Inflammatory macrophage treated with lipopolysaccharide for 4 hours (primary cell): ENCODE measurements around the gene TXLNG.
A peak's percentile ranks its signal among the peaks of the same experiment; 100 is the strongest.

Experiments used
- DNase-seq: peaks from one replicate; pipeline ENCODE4 v3.0.0-alpha.2; 2020

TXLNG gene

GRCh38 chrX:16785247-16786138, 773 bp upstream of the TXLNG start:
- DNase-seq: no peak

DNA sequence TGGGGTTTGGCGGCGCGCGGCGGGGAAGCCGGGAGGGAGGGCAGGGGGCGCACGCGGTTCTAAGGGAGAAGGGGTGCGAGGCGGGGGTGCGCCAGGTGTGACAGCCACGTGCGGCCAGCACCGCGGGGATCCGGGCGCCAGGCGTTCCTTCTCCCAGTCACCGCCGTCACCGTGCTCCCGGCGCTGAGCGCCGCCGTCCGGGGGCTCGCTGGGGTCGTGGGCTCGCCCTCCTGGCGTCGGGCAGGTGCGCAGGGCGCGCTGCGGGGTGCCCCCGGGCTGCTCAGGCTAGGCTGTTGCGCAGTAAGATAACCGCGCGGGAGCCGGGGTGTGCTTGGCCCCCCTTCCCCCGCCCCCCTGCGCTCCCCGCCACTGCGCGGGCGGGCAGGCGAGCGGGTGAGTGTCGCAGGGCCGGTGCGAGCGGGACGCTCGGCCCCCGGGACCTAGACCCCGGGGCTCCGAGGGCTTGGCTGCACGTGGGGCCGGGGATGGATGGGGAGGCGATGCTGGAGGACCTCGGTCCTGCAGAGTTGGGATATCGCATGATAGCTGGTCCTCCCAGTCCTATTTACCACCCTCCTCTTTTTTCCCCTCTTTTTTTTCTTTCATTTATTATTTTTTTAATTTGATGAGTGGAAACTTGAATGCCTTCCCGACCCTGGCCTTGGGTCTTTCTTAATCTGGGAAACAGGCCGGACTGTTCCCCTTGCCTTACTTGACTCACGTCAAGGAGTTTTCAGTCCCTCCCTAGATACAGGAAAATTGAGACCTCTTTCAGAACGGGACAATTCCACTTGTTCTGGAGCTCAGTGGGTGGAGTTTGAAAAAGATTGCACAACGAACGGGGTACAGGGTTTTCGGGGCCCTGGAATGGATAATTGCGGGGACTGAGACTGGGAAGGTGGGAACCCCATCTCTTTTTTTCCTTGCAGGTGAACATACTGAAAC, 797 bp downstream of the TXLNG start:
- no peak for DNase-seq

DNA sequence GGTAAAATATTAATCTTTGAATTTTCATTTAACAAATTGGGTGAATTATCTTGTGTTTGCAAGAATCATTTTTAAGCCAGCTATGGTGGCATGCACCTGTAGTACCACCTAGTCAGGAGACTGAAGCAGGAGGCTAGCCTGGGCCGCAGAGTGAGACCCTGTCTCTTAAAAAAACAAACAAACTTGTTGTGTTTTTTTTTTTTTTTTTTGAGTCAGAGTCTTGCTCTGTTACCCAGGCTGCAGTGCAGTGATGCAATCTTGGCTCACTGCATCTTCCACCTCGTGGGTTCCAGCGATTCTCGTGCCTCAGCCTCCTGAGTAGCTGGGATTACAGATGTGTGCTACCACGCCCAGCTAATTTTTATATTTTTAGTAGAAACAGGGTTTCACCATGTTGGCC, 2.2 kb downstream of the TXLNG start:
- no peak for DNase-seq

DNA sequence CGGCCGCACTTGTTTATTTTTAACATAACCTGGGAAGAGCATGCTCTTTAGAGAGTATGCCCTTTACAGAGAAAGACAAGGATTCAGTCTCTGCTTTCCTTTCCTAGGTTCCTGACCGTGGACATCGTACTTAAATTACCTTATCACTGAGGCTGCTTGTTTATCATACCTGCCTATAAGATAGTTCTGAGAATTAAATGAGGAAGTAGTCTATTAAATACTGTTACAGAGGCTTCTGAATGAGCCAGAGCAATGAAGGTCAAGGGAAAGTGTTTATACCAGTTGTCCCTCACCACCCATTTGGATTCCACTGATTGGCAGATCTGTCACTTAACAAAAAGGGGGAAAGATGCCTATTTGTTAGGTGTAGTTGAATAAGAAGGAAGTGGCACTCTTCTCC, 10.0 kb downstream of the TXLNG start:
- DNase-seq: no peak

DNA sequence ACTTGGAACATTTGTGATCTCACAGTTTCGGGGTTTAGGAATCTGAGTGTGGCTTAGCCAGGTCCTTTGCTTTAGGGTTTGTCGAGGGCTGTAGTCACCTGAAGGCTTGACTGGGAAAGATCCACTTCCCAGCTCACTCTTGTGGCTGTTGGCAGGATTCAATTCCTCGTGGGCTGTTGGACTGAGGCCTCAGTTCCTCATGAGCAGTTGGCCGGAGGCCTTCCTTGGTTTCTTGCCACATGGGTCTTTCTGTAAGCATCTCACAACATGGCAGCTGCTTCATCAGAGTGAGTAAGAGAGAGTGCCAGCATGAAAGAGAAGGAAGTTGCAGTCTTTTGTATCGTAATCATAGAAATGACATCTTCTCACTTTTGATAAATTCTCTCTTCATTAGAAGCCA, 11.1 kb downstream of the TXLNG start:
- DNase-seq: peak; percentile 61

GRCh38 chrX:16797841-16798240, 11.6 kb downstream of the TXLNG start:
- DNase-seq: no peak

DNA sequence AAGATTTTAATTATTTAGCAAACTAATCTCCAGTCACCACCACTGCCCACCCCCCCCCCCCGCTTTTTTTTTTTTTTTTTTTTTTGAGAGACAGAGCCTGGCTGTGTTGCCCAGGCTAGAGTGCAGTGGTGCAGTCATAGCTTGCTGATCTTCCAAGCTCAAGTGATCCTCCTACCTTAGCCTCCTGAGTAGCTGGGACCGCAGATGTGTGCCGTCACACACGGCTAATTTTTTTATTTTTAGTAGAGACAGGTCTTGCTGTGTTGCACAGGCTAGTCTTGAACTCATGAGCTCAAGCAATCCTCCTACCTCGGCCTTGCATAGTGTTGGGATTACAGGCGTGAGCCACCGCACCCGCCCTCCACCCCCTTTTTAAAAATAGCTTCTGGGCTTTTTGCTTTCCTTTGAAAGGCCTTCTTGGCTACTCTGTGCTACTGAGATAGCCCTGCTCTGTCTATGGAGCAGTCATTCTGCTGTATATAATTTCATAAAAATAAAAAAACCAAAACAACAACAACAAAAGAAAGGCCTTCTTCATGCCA, 18.7 kb downstream of the TXLNG start:
- no peak for DNase-seq

- DNase-seq: peak; percentile 22
Measured at GRCh38 chrX:16807548-16807947, 21.3 kb downstream of the TXLNG start.

- DNase-seq: peak; percentile 59
Measured at GRCh38 chrX:16807976-16808542, 21.8 kb downstream of the TXLNG start.

DNA sequence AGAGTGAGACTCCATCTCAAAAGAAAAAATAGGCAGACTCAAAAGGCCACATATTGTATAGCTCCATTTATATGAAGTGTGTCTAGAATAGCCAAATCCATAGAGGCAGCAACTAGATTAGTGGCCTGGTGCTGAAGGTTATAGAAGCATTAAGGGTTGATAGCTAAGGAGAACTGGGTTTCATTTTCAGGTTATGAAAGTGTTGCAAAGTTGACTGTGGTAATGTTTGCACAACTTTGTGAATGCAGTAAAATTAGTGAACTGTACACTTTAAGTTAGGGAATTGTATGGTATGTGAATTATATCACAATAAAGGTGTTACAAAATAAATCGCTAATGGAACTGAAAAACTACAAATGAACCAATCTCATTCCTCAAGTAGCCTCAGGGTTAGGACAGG, 28.3 kb downstream of the TXLNG start:
- peak; percentile 53 for DNase-seq

DNA sequence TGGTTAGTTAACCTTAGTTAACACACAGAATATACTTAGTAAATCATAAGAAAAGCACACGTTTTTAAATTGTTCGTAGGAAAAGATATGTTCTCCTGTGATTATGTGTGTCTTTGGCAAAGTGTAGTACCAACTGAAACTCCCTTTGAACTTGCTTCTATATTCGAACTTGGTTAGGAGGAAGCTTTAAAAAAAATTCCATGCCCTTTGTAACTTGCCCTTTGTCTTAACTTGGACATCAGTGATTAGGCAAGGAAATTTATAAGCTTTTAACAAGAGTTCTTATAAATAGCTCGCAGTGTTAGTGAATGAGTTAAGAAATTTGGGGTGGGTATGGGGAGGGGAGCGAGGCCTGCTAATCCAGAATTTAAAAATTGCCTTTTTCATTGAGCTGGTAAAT, 33.4 kb downstream of the TXLNG start:
- DNase-seq: no peak

- DNase-seq: no peak
Measured at GRCh38 chrX:16822723-16823122, 36.5 kb downstream of the TXLNG start.

DNA sequence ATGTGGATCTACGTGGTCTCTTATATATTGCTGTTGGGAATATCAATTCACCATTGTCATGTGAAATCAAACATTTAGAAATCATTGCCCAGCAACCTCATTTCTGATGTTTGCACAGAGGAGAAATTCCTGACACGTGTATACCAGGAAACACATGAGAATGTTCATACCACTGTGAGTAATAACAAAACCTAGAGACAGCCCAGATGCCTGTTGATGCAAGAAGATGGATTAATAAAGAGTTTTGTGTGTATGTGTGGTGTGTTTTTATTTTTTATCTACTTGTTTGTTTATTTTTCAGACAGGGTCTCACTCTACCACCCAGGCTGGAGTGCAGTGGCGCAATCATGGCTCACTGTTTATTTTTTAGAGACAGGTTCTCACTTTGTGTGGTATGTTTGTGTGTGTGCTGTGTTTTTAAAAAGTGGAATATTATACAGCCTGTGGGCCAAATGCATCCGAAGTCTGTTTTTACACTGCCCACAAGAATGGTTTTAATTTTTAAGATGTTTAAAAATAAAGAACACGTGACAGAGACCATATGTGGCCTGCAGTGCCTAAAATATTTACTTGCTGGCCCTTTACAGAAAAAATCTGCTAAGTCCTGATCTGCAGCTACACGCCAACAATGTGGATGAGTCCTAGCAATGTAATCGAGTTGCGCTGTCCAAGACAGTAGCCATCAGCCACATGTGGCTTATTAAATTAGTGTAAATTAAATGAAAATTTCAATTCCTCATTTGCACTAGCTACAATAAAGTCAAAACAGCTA, 39.2 kb downstream of the TXLNG start:
- peak; percentile 5 for DNase-seq

GRCh38 chrX:16826207-16826606, 39.9 kb downstream of the TXLNG start:
- DNase-seq: peak; percentile 31

DNA sequence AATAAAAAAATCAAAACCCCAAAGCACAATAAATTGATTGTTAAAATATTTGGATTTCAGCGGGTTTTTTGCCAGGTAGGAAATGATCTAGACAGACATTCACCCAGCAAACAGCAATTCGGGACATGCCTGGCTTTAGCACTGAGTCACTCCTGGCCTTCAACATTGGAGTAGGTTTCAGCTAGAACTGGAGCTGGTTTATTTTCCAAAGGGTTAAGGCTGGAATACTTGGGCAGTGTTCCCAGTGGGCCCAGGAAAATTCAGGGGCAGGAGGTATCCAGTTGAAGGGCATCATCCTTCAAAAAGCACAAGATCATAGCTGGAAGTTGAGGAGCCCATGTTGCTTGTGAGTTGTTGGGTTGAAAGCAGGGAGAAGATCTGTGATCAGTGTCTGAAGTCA, 41.0 kb downstream of the TXLNG start:
- DNase-seq: no peak

GRCh38 chrX:16828124-16828908, 42.0 kb downstream of the TXLNG start:
- DNase-seq: peak; percentile 10

DNA sequence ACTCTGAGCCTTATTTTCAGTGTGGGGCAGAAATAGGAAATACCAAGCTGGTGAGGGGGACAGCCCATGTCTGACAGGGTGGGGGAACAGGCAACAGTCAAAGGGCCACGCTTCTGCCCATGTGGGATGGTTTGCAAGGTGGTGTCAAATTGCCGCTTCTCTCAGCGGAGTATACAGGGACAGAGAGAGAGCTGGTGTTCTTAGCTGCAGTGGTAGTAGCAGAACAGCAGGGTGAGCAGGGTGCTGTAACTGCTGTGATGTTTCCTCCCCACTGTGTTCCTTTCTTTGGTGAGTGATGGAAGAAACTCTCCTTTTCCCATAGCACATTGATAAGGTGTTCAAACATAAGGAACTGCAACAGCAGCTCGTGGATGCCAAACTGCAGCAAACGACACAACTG, 46.0 kb downstream of the TXLNG start:
- DNase-seq: no peak

DNA sequence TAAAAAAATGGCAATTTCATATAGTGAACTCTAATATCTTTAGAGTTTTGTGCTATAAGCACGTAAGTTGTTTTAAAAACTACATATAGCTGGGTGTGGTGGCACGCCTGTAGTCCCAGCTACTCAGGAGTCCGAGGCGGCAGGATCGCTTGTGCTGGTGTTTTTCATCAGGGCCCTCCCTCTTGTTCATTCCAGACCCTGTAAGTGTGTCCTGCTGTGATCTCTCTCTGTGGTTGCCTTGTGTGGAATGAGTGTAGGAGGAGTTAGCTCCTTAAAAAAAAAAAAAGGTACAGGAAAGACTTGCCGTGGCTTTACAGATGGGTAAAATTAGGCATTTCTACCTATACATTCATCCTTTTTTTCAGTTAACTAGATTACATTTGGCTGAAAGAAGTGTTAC, 48.5 kb downstream of the TXLNG start:
- no peak for DNase-seq

- peak; percentile 18 for DNase-seq
Measured at GRCh38 chrX:16836371-16836770, 50.1 kb downstream of the TXLNG start.

- peak; percentile 6 for DNase-seq
Measured at GRCh38 chrX:16838202-16839066, 52.2 kb downstream of the TXLNG start.
